HCT116 (cell line): Measurements from ENCODE around the gene PLPP2. TPM values are rescaled to one million over a fixed set of nuclear protein-coding genes. Genes with fewer than 3 reads are reported as not detected.

Experiments
- ATAC-seq: fragments of 200-7000 bp; cut with Tn5 transposase; 2 replicates; pipeline ENCODE4 v1.9.1; 2020; ENCODE audit warnings: mild to moderate bottlenecking, moderate library complexity
- BruUV-seq: library from RNA; stranded (reverse); fragments of 400-500 nt; replicated peaks from 2 replicates; lab custom pipeline; 2021; lab: Mats Ljungman, UMichigan
- CTCF ChIA-PET: fragments of 300-600 bp; sonication (Branson Sonifier 250); formaldehyde crosslinking; loops from one replicate; lab custom pipeline; 2021; ENCODE audit warnings: antibody characterized with exemption; lab: Charles Lee
- POLR2A ChIA-PET: fragments of 300-600, 350-600 bp; sonication (Branson Sonifier 250); formaldehyde crosslinking; loops from one replicate; lab custom pipeline; 2021; ENCODE audit warnings: antibody characterized with exemption; lab: Charles Lee
- RAD21 ChIA-PET, 2 experiments: fragments of 300-600 bp; sonication (Branson Sonifier 250); formaldehyde crosslinking; loops; one replicate each; lab custom pipeline; 2023; ENCODE audit warnings: low total read pairs in 2 of 2; ENCODE audit not compliant: uncharacterized antibody in 2 of 2, unreplicated experiment in 2 of 2, low non-redundant PET in 1 of 2; lab: Charles Lee
- DNase-seq: peaks from one replicate; pipeline ENCODE4 v3.0.0-alpha.2; 2010; ENCODE audit warnings: low read depth, low spot score
- H2AFZ ChIP-seq: fragments of 200-600 bp; shearing (Covaris generic), sonication (generic); 2 replicates; pipeline ENCODE4 v1.6.1; 2017; ENCODE audit warnings: low read depth, mixed run types, mixed read lengths, antibody characterized with exemption, low read length; ENCODE audit not compliant: poor library complexity, severe bottlenecking
- H3K27ac ChIP-seq: 2 replicates; pipeline ENCODE4 v1.5.1; 2012; ENCODE audit warnings: low read depth, low read length
- H3K27me3 ChIP-seq: fragments of 200-600 bp; sonication (generic); 2 replicates; pipeline ENCODE4 v1.6.1; 2016; ENCODE audit warnings: mixed run types, low read length, mixed read lengths; ENCODE audit not compliant: insufficient read depth
- H3K36me3 ChIP-seq, 2 experiments: fragments of 200-500 bp in 1 of 2; fragments of 200-600 bp in 1 of 2; sonication (Bioruptor generic) in 1 of 2; sonication (generic) in 1 of 2; 2 replicates each; pipeline versions ENCODE4 v1.5.1 to v1.6.1; 2014 to 2016; ENCODE audit warnings: low read length in 2 of 2, inconsistent platforms in 1 of 2, mixed read lengths in 1 of 2, mixed run types in 1 of 2; ENCODE audit not compliant: insufficient read depth in 2 of 2, control insufficient read depth in 1 of 2
- H3K4me1 ChIP-seq, 2 experiments: fragments of 200-600 bp in 1 of 2; sonication (generic) in 1 of 2; 2 replicates each; pipeline versions ENCODE4 v1.5.1 to v1.6.1; 2012 to 2017; ENCODE audit warnings: low read length in 2 of 2, inconsistent platforms in 1 of 2, mild to moderate bottlenecking in 1 of 2, mixed read lengths in 1 of 2, mixed run types in 1 of 2, moderate library complexity in 1 of 2; ENCODE audit not compliant: insufficient read depth in 2 of 2, control insufficient read depth in 1 of 2
- H3K4me2 ChIP-seq: fragments of 200-600 bp; sonication (generic); 2 replicates; pipeline ENCODE4 v1.6.1; 2017; ENCODE audit warnings: mixed run types, low read length, mixed read lengths
- H3K4me3 ChIP-seq, 2 experiments: fragments of 200-600 bp in 1 of 2; sonication (generic) in 1 of 2; replicated peaks in 1 of 2; 2 replicates each; pipeline ENCODE4 v1.5.1; 2011 to 2016; ENCODE audit warnings: low read length in 2 of 2, control low read depth in 1 of 2, low read depth in 1 of 2, mild to moderate bottlenecking in 1 of 2, mixed read lengths in 1 of 2, mixed run types in 1 of 2
- H3K79me2 ChIP-seq: fragments of 200-600 bp; sonication (generic); 2 replicates; pipeline ENCODE4 v1.6.1; 2017; ENCODE audit warnings: mild to moderate bottlenecking, mixed run types, low read length, moderate library complexity, mixed read lengths; ENCODE audit not compliant: insufficient read depth
- H3K9ac ChIP-seq: fragments of 200-600 bp; sonication (generic); 2 replicates; pipeline ENCODE4 v1.6.1; 2016; ENCODE audit warnings: low read length, mixed read lengths
- H3K9me2 ChIP-seq: fragments of 200-600 bp; sonication (generic), shearing (Covaris generic); 2 replicates; pipeline ENCODE4 v1.6.1; 2017; ENCODE audit warnings: mixed run types, mild to moderate bottlenecking, moderate library complexity; ENCODE audit not compliant: insufficient read depth
- H3K9me3 ChIP-seq, 2 experiments: fragments of 200-500 bp in 1 of 2; fragments of 200-600 bp in 1 of 2; sonication (Bioruptor generic) in 1 of 2; sonication (generic) in 1 of 2; 2 replicates each; pipeline ENCODE4 v1.6.1; 2014 to 2017; ENCODE audit warnings: low read length in 2 of 2, mixed read lengths in 2 of 2, inconsistent platforms in 1 of 2, low read depth in 1 of 2, mild to moderate bottlenecking in 1 of 2, mixed run types in 1 of 2, moderate library complexity in 1 of 2; ENCODE audit not compliant: control insufficient read depth in 1 of 2, insufficient read depth in 1 of 2
- H4K20me1 ChIP-seq: fragments of 200-600 bp; sonication (generic), shearing (Covaris generic); 2 replicates; pipeline ENCODE4 v1.6.1; 2017; ENCODE audit warnings: mixed run types, mild to moderate bottlenecking, moderate library complexity; ENCODE audit not compliant: insufficient read depth
- CBX3 ChIP-seq: IDR thresholded peaks from 2 replicates; pipeline ENCODE4 v1.6.1; 2012; ENCODE audit warnings: low read depth
- CEBPB ChIP-seq: IDR thresholded peaks from 2 replicates; pipeline ENCODE4 v1.6.1; 2012; ENCODE audit warnings: low read depth
- ELF1 ChIP-seq: IDR thresholded peaks from 2 replicates; pipeline ENCODE4 v1.6.1; 2012; ENCODE audit warnings: low read depth, borderline replicate concordance
- EZH2phosphoT487 ChIP-seq: fragments of 200-600 bp; IDR thresholded peaks from 2 replicates; pipeline ENCODE4 v1.6.1; 2018; ENCODE audit warnings: antibody characterized with exemption, borderline replicate concordance
- FOSL1 ChIP-seq: IDR thresholded peaks from 2 replicates; pipeline ENCODE4 v1.6.1; 2012; ENCODE audit warnings: low read depth
- JUND ChIP-seq: IDR thresholded peaks from 2 replicates; pipeline ENCODE4 v1.6.1; 2012
- POLR2A ChIP-seq: IDR thresholded peaks from 2 replicates; pipeline ENCODE4 v1.7.0; 2011; ENCODE audit warnings: borderline replicate concordance; ENCODE audit not compliant: insufficient read depth, insufficient read length; ENCODE audit errors: extremely low read depth
- POLR2AphosphoS5 ChIP-seq: IDR thresholded peaks from 2 replicates; pipeline ENCODE4 v1.6.1; 2011; ENCODE audit warnings: mild to moderate bottlenecking, low read depth, low read length, moderate library complexity
- RAD21 ChIP-seq: IDR thresholded peaks from 2 replicates; pipeline ENCODE4 v1.6.1; 2012; ENCODE audit warnings: low read depth, mild to moderate bottlenecking
- SP1 ChIP-seq: IDR thresholded peaks from 2 replicates; pipeline ENCODE4 v1.6.1; 2012; ENCODE audit warnings: low read depth
- SRF ChIP-seq: IDR thresholded peaks from 2 replicates; pipeline ENCODE4 v1.6.1; 2012; ENCODE audit warnings: low read depth
- TCF7L2 ChIP-seq: IDR thresholded peaks from 2 replicates; pipeline ENCODE4 v1.7.0; 2011; ENCODE audit warnings: borderline replicate concordance, inconsistent platforms; ENCODE audit not compliant: insufficient read depth, insufficient read length; ENCODE audit errors: extremely low read depth
- ZFX ChIP-seq: fragments of 450-650 bp; IDR thresholded peaks from 2 replicates; pipeline ENCODE4 v1.6.1; 2017
- ZNF274 ChIP-seq: fragments of 200-500 bp; sonication (Bioruptor generic); IDR thresholded peaks from 2 replicates; pipeline ENCODE4 v1.6.1; 2014; ENCODE audit warnings: mild to moderate bottlenecking, low read depth, low read length, inconsistent platforms
- intact Hi-C: fragments of 100-400 bp; cut with micrococcal nuclease; formaldehyde crosslinking; loops from 2 replicates; pipeline ENCODE4 v1.10.0; 2022
- total RNA-seq: library from RNA; stranded (reverse); gene quantifications from one replicate; pipeline ENCODE4 v1.2.1, GENCODE V29; 2021; ENCODE audit not compliant: unreplicated experiment
- TF ChIP-seq, protein P1 (sequence below): IDR thresholded peaks from 2 replicates; pipeline ENCODE4 v1.6.1; 2012

PLPP2 gene
- total RNA-seq, 1 experiment from 2014 or later: 128 TPM

DNA sequence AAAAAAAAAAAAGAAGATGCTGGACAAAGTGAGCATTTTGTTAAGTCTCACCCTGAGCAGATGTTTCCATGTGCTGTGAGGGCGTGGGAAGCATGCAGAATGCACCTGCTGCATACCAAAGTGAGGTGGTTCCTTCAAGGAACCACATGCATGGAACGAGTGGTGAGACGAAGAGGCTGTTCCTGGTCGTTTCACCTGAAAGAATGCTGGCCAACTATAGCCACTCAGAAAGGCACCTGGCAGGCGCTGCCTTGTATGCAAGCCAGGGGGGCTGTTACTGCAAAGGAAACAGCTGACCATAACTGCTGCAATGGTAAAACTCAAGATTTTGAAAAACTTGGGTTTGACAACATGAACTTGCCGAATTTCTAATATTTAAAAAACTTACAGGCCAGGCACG, 38.7 kb upstream of the PLPP2 start:
- H3K9ac ChIP-seq: no peak overlapping the region
- RAD21 ChIA-PET: no interaction called here
- ATAC-seq (no peak), DNase-seq (no peak)
- H3K27me3 ChIP-seq: no peaks in the 10 kb centered on the region
- H3K9me2 ChIP-seq: no peaks in the 10 kb centered on the region
- peaks cover 26% of the 10 kb centered on the region; the same call in 1 of the 2 replicates for H3K79me2 ChIP-seq
- CTCF ChIA-PET: no interaction called here
- peaks cover 37 to 72% of the 10 kb centered on the region in 2 experiments for H3K36me3 ChIP-seq
- intact Hi-C loops: no loop called here
- H3K4me2 ChIP-seq: no peak overlapping the region
- TF ChIP-seq POLR2A: no peak
- no peak for TF ChIP-seq SP1
- TF ChIP-seq ZNF274: no peak
- no peak for TF ChIP-seq ZFX
- TF ChIP-seq, protein P1, sequence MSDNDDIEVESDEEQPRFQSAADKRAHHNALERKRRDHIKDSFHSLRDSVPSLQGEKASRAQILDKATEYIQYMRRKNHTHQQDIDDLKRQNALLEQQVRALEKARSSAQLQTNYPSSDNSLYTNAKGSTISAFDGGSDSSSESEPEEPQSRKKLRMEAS: no peak
- TF ChIP-seq POLR2AphosphoS5: no peak
- no peak for TF ChIP-seq TCF7L2
- no peak for TF ChIP-seq EZH2phosphoT487
- TF ChIP-seq CBX3: no peak
- no peak for TF ChIP-seq CEBPB
- no peak for TF ChIP-seq SRF
- no peak for TF ChIP-seq JUND
- no peak for TF ChIP-seq FOSL1
- H3K4me1 ChIP-seq: no peaks in the 10 kb centered on the region
- BruUV-seq: no TSS peak
- no peak overlapping the region for H2AFZ ChIP-seq
- H3K4me3 ChIP-seq: no peak overlapping the region
- no peaks in the 10 kb centered on the region for H4K20me1 ChIP-seq
- H3K9me3 ChIP-seq: peaks cover 12 to 13% of the 10 kb centered on the region in 2 experiments; a peak in 2 of 4 replicates
- no peak overlapping the region for H3K27ac ChIP-seq
- POLR2A ChIA-PET: no interaction called here

DNA sequence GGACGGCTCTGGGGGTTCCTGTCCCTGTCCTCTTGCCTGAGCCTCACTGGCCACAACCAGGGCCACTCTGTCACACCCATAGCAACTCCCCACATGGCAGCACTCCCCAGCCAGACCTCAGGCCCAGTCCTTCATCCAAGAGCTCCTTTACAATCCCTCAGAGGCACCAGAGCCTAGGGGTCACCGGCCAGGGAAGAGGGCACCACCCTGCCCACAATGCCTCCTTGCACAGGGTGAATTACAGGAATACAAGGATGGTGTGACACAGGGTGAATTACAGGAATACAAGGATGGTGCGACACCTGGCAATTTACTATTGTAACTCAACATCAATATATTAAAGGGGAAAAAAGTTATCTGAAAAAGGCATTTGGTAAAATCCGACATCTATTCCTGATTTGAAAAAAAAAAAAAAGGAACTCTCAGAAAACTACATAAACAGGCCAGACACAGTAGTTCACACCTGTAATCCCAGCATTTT, 36.9 kb upstream of the PLPP2 start:
- H3K9me2 ChIP-seq: no peaks in the 10 kb centered on the region
- peak; percentile 6 for DNase-seq
- no peak overlapping the region for H2AFZ ChIP-seq
- H3K4me1 ChIP-seq: no peaks in the 10 kb centered on the region
- no peak overlapping the region for H3K4me3 ChIP-seq
- no peak overlapping the region for H3K27ac ChIP-seq
- RAD21 ChIA-PET: no interaction called here
- H4K20me1 ChIP-seq: no peaks in the 10 kb centered on the region
- BruUV-seq: no TSS peak
- no peak overlapping the region for H3K4me2 ChIP-seq
- TF ChIP-seq FOSL1 (no peak), JUND (no peak), ZNF274 (no peak), SRF (no peak), ELF1 (no peak), RAD21 (no peak), TCF7L2 (no peak), CBX3 (no peak), EZH2phosphoT487 (no peak)
- TF ChIP-seq, all 23 proteins: peak for 0
- POLR2A ChIA-PET: no interaction called here
- no peak overlapping the region for H3K9ac ChIP-seq
- CTCF ChIA-PET: no interaction called here
- peaks cover 37 to 74% of the 10 kb centered on the region in 2 experiments for H3K36me3 ChIP-seq
- intact Hi-C loops: no loop called here
- H3K79me2 ChIP-seq: peaks cover 15% of the 10 kb centered on the region; the same call in 1 of the 2 replicates
- no peak for ATAC-seq
- H3K9me3 ChIP-seq: peaks cover 12 to 13% of the 10 kb centered on the region in 2 experiments; a peak in 2 of 4 replicates
- no peaks in the 10 kb centered on the region for H3K27me3 ChIP-seq
